CD4-positive, alpha-beta T cell treated with Interleukin-21 for 1 hour (primary cell): ENCODE results near the gene CAPN15.

Source experiments
- DNase-seq: peaks from one replicate; pipeline ENCODE4 v3.0.0-alpha.2; 2020

The CAPN15 gene

GRCh38 chr16:526181-527014, 1.1 kb upstream of the CAPN15 start:
- DNase-seq, result no peak

- peak; percentile 33 for DNase-seq
Measured at GRCh38 chr16:528111-529011, 849 bp downstream of the CAPN15 start.

GRCh38 chr16:529012-529575, 1.6 kb downstream of the CAPN15 start:
- peak; percentile 42 for DNase-seq

DNA sequence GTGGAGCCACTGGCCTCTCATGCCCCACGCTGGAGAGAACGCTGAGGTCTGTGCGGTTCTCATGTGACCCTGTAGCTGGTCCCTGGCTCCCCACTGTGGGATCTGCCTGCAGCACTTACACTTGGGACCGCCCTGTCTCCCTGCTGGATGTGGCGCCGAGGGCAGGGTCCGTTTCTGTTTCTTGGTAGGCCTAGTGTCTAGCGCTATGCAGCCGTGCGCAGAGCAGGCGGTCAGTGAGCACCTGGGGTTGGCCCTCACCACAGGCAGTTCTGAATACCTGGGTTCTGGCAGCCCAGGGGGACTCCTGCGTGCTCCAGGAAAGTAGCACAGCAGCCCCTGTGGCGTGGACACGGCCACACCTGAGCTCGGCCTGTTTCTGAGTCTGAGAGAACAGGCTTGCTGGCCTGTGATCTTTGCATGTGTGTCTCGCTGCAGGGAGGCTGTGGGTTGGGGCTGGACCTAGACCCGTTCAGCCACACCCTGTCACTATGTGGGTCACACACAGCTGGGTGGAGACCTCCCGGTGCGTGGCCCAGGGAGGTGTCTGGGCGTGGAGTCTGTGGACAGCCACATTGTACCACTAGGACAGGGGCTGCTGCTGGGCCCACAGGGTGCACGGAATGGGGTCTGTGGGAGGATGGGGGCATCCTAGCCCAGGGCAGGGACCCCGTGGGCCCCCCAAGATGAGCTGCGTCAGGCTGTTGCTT, 2.8 kb downstream of the CAPN15 start:
- DNase-seq, result no peak

- no peak for DNase-seq
Measured at GRCh38 chr16:531494-532125, 4.1 kb downstream of the CAPN15 start.

GRCh38 chr16:533391-534123, 6.0 kb downstream of the CAPN15 start:
- no peak for DNase-seq

DNA sequence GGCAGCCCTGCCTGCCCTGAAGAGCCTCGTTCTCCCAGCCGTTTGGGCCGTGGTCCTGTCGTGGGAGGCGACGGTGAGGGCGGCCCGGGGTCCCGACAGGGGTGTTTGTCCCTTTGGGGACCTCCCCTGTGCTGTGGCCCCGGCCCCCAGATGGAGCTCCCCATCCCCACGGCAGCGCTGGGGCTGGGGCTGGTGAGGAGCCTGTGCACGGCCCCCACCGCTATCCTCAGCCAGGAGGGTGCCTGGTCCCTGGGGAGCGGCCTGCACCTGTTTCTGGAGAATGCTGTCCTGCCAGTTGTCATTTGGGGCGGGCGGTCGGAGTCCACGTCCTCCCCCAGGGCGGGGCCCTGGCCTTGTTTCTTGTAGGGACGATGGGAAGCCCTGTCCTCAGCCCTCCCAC, 6.6 kb downstream of the CAPN15 start:
- no peak for DNase-seq

DNA sequence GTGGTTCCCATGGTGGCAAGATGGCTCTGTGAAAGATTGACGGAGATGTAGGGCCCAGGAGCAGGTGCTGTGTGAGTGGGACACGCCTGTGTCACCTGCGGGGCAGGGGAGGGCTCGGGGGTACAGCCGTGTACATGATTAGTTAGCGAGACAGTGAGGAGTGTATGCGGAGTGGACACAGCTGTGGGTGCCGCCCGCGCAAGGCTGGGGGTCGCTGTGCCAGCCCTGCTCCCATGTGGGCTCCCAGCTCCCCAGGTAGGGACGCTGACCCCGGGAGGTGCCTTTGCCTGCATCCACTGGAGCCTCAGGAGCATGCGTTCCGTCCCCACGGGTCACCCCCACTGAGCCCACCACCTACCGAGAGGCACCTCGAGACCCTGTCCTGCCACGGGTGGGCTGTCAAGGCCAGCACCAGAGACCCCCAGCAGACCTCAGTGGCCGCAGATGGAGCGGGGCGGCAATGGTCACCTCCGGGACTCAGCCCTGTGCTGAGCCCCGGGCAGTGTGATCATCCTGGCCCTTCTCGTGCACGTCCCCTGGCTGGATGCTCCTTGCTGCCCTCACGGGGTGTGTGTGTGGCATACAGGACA, 7.4 kb downstream of the CAPN15 start:
- no peak for DNase-seq

DNA sequence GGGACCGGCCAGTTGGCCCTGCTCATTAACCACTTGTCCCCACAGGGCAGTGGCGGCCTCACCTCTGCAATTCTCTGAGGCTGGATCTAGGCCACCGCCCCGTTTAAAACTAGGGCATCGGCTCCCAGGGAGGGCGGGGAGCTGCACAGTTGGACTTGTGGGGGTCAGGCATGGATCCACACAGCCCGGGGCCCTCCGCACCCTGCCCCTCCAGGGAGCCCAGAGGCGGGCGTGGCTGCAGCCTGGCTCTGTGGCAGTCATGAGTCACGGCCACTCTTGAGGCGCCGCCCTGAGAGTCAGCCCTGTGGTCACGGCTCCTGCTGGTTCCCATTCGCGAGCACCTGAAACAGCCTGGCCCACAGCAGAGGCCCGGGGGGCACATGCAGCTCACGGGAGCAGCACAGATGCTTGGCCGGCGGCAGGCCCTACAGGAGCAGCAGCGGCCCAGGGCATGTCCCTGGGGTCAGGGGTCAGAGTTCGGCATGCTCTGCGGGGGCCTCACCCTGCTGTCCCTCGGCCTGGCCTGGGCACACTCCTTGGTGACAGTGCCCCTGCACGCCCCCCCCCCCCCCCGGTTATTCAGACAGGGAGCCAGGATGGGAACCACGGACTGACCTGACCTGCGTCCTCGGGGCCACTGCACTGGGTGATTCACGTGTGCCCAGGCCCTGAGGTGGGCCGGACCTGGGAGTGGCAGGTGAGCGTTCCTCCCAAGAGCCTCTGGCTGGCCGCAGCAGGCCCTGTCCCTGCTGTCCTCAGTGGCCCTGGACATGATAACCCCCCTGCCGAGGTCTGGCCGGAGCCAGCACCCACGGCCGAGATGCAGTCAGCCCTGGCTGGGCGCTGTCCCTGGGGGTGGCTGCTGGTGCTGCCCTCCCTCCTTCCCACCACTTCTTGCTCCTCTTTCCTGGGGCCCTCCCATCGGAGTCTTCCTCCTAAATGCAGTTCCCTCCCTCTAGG, 8.2 kb downstream of the CAPN15 start:
- no peak for DNase-seq

- no peak for DNase-seq
Measured at GRCh38 chr16:536746-537145, 9.2 kb downstream of the CAPN15 start.

DNA sequence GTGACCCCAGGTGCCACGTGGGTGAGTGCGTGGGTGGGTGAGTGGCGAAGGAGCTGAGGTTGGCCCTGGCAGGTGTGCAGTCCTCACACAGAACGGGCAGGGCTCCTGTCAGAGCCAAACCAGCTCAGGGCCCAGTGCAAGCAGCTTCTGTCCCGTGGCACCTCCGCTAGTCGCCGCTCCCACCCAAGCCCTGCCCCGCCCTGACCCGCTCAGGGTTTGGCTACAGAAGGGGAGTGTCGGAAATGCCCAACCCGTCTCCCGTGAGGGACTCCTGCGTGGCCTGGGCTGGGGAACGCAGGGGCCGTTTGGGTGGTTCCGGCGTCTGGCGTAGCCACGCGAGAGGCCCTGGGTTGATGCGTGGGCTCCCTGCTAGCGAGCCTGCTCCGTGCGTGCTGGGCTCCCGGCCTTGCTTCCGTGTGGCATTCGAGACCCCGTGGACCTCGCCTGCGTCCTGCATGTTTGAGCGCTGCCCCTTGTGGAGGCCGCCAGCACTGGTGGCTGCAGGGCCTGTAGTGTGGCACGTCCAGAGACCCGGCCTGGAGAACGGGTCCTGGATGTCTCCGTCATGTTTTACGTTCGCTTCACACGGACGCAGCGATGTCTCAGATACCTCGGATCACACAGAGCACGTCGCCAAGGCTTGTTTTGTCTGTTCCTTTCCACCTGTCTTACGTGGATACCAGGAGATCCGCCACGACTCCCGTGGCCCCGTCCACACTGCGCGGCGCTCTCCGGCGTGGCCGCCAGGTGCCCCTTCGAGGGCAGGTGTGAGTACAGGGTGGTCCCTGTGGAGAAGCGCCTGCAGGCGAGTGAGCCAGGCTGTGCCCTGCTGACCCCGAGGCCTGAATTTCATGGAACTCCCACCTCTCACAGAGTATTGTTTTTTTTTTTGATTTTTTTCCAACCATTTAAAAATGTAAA, 10.2 kb downstream of the CAPN15 start:
- DNase-seq, result no peak

- DNase-seq, result no peak
Measured at GRCh38 chr16:539901-540530, 12.5 kb downstream of the CAPN15 start.

DNA sequence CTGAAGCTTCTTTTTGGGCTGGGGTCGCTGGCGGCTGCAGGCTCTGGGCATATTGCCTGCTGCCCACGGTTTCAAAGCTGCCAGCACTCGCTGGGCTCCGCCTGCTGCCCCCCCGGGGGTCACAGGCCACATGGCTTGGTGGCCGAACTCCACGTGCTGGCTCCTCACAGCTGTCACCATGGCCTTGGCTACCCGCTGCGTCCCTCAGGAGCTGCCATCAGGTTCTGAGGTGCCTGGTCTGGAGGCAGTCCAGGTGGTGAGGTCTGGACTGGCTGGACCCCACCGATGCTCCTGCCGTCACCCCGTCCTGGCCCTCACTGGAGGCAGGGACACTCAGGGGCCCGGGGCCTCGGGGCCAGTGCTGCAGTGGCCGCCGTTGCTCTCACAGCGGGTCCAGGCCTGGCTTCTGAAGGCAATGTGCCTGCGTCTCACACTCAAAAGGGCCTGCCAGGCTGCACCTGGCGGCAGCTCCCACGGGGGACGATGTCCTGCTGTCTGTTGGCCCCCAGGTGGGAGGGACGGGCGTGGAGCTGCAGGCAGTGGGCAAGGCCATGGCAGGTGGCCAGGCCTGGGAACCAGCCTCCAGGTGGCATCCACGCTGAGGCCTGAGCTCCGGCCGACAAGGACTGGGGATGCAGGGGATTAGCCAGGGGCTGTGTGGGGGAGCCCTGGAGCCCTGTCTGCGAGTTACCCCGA, 13.3 kb downstream of the CAPN15 start:
- no peak for DNase-seq

DNA sequence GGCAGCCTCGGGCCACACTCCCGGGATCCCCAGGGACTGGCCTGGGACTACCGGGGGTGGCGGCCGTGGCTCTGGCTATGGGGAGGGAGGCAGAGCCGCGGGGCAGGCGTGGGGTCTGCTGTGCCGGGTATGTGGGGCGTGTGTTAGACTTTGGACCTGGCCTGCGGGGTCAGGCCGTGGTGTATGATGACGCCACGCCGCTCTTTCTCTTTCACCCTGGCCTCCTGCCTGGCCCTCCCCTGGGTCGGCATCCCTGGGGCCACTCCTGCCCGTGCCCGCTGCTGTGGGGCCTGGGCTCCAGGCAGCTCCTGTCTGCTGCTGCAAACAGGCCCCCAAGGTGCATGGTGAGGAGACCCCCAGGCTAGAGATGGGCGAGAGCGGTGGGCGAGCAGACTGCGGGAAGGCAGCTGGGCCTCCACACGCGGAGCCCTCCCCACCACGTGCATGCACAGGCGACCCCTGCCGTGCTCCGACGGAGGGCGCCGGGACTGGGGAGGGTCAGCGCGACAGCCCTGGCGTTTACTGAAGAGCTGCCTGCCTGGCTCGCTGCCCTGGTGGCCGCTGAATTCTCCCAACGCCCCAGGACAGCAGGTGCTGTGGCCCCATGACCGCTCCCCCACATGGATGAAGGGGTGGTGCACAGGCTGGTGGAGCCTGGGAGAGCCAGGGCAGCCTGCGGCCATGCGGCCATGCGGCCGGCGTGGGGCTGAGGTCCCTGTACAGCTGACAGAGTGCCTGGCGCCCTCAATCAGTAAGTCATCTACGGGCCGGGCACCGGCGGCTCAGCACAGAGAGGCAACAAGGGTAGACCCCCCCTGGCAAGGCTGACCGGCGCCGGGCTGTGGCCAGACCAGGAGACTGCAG, 16.0 kb downstream of the CAPN15 start:
- DNase-seq, result no peak

DNA sequence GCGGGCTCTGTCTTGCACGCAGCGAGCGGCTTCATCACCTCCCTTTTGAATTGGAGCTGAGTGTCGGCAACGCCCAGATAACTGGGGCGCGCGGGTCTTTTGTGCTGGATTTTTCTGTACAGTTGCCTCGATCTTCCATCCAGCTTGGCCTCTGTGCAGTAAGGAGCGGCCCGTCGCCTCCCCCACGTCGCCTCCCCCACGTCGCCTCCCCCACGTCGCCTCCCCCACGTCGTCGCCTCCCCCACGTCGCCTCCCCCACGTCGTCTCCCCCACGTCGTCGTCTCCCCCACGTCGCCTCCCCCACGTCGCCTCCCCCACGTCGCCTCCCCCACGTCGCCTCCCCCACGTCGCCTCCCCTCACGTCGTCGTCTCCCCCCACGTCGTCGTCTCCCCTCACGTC, 17.0 kb downstream of the CAPN15 start:
- no peak for DNase-seq

DNA sequence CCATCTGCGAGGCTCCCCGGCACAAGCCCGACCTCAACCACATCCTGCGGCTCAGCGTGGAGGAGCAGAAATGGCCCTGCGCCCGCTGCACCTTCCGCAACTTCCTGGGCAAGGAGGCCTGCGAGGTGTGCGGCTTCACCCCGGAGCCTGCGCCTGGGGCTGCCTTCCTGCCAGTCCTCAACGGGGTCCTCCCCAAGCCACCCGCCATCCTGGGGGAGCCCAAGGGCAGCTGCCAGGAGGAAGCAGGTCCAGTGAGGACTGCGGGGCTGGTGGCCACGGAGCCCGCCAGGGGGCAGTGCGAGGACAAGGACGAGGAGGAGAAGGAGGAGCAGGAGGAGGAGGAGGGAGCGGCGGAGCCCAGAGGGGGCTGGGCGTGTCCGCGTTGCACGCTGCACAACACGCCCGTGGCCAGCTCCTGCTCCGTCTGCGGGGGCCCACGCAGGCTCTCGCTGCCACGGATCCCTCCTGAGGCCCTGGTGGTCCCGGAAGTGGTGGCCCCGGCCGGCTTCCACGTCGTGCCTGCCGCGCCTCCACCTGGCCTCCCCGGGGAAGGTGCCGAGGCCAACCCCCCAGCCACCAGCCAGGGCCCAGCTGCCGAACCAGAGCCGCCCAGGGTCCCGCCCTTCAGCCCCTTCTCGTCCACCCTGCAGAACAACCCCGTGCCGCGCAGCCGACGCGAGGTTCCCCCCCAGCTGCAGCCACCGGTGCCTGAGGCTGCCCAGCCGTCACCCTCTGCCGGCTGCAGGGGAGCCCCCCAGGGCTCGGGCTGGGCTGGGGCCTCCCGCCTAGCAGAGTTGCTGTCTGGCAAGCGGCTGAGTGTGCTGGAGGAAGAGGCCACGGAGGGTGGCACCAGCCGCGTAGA, 19.6 kb downstream of the CAPN15 start:
- peak; percentile 60 for DNase-seq
